HepG2 (cell line): ENCODE measurements around the gene PPM1G. TPM values are rescaled to one million over a fixed set of nuclear protein-coding genes. Genes with fewer than 3 reads are reported as not detected.

Source experiments
- FOXA3 ChIP-seq: IDR thresholded peaks from 2 replicates; pipeline ENCODE4 v1.6.1; 2016; ENCODE audit warnings: missing genetic modification reagents, missing compliant biosample characterization
- FOXM1 ChIP-seq: sonication (generic); formaldehyde crosslinking; IDR thresholded peaks from 2 replicates; pipeline ENCODE4 v1.5.0; 2020; ENCODE audit warnings: missing genetic modification reagents
- KAT7 ChIP-seq: IDR thresholded peaks from 2 replicates; pipeline ENCODE4 v1.6.1; 2018; ENCODE audit warnings: borderline replicate concordance, missing compliant biosample characterization
- NCOA2 ChIP-seq: sonication (generic); formaldehyde crosslinking; IDR thresholded peaks from 2 replicates; pipeline ENCODE4 v1.8.0; 2022; ENCODE audit warnings: inconsistent platforms
- NR1H2 ChIP-seq: sonication (generic); formaldehyde crosslinking; IDR thresholded peaks from 2 replicates; pipeline ENCODE4 v1.8.1; 2022; ENCODE audit warnings: low read depth, missing genetic modification reagents, borderline replicate concordance
- SIN3A ChIP-seq: IDR thresholded peaks from 2 replicates; pipeline ENCODE4 v1.6.1; 2011; ENCODE audit warnings: low read depth, mild to moderate bottlenecking, control low read depth, low read length, borderline replicate concordance
- SMAD1 ChIP-seq: sonication (generic); formaldehyde crosslinking; IDR thresholded peaks from 2 replicates; pipeline ENCODE4 v1.4.0; 2020; ENCODE audit warnings: missing genetic modification reagents, low read depth, mild to moderate bottlenecking, borderline replicate concordance
- SOX5 ChIP-seq: IDR thresholded peaks from 2 replicates; pipeline ENCODE4 v1.6.1; 2016; ENCODE audit warnings: borderline replicate concordance
- ZEB1 ChIP-seq: IDR thresholded peaks from 2 replicates; pipeline ENCODE4 v1.6.1; 2012; ENCODE audit warnings: mild to moderate bottlenecking, low read depth, inconsistent platforms; ENCODE audit not compliant: insufficient replicate concordance
- ZNF138 ChIP-seq: sonication (generic); formaldehyde crosslinking; IDR thresholded peaks from 2 replicates; pipeline ENCODE4 v1.5.0; 2020; ENCODE audit warnings: mild to moderate bottlenecking, low read depth, missing genetic modification reagents
- ZNF17 ChIP-seq: sonication (generic); formaldehyde crosslinking; IDR thresholded peaks from 2 replicates; pipeline ENCODE4 v1.5.0; 2020; ENCODE audit warnings: mild to moderate bottlenecking, missing genetic modification reagents
- ZNF180 ChIP-seq: sonication (generic); formaldehyde crosslinking; IDR thresholded peaks from 2 replicates; pipeline ENCODE4 v1.4.0; 2020; ENCODE audit warnings: low read depth, missing genetic modification reagents, borderline replicate concordance
- polyA plus RNA-seq, 8 experiments: library from polyadenylated mRNA; depleted of rRNA in 3 of 8; stranded (reverse) in 7 of 8; unstranded in 1 of 8; fragments of >200 nt; fragmentation: Illumina TruSeq in 4 of 8; extraction: Trizol in 4 of 8; gene quantifications; 2 replicates each; pipeline versions ENCODE4 v1.2.1 to v1.2.3, GENCODE V29; 2011 to 2016; ENCODE audit warnings: low read depth in 4 of 8, missing spikeins in 1 of 8, mixed read lengths in 1 of 8; ENCODE audit not compliant: insufficient read depth in 1 of 8
- total RNA-seq, 5 experiments: library from RNA; depleted of rRNA; stranded (reverse); fragments of >200 nt; fragmentation: Illumina TruSeq; extraction: Trizol; gene quantifications; 2 replicates each; pipeline ENCODE4 v1.2.3, GENCODE V29; 2016; ENCODE audit warnings: low read depth in 1 of 5
- TF ChIP-seq, protein P1 (sequence below): sonication (generic); formaldehyde crosslinking; IDR thresholded peaks from 2 replicates; pipeline ENCODE4 v1.4.0; 2020; ENCODE audit warnings: mild to moderate bottlenecking, missing genetic modification reagents
- TF ChIP-seq, protein P2 (sequence below): IDR thresholded peaks from 2 replicates; pipeline ENCODE4 v1.6.1; 2016; ENCODE audit warnings: mild to moderate bottlenecking
- TF ChIP-seq, protein P3 (sequence below): sonication (generic); formaldehyde crosslinking; IDR thresholded peaks from 2 replicates; pipeline ENCODE4 v1.8.0; 2023; ENCODE audit warnings: mild to moderate bottlenecking, missing genetic modification reagents
- TF ChIP-seq, protein P4 (sequence below): sonication (generic); formaldehyde crosslinking; IDR thresholded peaks from 2 replicates; pipeline ENCODE4 v1.5.0; 2020; ENCODE audit warnings: mild to moderate bottlenecking, missing genetic modification reagents

The PPM1G gene
- total and polyA plus RNA-seq, 2 of the 13 experiments (the other 11 are each of a cell fraction or from before 2014, with no cell fraction given) = 58.2 to 213 TPM

DNA sequence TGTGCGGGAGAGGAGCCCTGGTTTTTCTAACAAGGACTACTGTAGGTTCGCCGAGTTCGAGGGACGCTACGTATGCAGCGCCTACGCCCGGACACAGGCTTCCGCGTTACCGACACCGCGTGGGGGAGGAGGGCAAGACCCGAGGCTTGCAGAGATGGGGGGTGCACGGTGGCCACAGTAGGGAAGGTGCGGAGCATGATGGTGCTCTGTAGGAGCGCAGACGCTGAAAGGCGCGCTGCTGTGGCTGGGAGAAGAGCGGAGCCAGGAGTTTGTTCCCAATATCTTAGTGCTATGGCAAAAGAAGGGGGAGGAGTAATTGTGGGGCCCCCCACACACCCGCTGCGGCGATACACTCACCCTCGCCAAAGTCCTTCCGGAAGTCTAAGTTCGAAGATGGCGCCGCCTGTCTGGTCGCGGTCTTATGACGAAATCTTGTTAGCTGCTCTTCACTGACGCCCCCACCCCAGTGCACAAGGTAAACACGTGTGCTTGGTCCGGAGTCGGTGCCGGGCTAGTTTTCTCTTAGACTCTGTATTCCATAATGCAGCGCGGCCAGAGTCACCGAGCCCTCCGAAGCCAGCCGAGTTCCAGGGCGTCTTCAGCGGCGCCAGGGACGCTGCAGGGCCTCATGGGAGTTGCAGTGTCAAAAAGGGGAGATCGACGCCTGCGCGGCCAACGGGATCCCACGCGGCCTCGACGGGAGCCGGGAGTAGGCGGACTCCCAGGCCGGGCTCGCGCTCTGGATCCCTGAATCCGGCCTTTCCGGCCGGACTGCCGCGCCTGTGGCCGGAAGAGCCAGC lies 52.8 kb downstream of the PPM1G start, which contains the start of gene GTF3C2 (continued):
- TF ChIP-seq, protein P1, sequence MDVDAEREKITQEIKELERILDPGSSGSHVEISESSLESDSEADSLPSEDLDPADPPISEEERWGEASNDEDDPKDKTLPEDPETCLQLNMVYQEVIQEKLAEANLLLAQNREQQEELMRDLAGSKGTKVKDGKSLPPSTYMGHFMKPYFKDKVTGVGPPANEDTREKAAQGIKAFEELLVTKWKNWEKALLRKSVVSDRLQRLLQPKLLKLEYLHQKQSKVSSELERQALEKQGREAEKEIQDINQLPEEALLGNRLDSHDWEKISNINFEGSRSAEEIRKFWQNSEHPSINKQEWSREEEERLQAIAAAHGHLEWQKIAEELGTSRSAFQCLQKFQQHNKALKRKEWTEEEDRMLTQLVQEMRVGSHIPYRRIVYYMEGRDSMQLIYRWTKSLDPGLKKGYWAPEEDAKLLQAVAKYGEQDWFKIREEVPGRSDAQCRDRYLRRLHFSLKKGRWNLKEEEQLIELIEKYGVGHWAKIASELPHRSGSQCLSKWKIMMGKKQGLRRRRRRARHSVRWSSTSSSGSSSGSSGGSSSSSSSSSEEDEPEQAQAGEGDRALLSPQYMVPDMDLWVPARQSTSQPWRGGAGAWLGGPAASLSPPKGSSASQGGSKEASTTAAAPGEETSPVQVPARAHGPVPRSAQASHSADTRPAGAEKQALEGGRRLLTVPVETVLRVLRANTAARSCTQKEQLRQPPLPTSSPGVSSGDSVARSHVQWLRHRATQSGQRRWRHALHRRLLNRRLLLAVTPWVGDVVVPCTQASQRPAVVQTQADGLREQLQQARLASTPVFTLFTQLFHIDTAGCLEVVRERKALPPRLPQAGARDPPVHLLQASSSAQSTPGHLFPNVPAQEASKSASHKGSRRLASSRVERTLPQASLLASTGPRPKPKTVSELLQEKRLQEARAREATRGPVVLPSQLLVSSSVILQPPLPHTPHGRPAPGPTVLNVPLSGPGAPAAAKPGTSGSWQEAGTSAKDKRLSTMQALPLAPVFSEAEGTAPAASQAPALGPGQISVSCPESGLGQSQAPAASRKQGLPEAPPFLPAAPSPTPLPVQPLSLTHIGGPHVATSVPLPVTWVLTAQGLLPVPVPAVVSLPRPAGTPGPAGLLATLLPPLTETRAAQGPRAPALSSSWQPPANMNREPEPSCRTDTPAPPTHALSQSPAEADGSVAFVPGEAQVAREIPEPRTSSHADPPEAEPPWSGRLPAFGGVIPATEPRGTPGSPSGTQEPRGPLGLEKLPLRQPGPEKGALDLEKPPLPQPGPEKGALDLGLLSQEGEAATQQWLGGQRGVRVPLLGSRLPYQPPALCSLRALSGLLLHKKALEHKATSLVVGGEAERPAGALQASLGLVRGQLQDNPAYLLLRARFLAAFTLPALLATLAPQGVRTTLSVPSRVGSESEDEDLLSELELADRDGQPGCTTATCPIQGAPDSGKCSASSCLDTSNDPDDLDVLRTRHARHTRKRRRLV (CRISPR knock-in tag) = peak; percentile 87; the same call in 1 of the 2 replicates
- TF ChIP-seq FOXA3 (CRISPR knock-in tag) (peak; percentile 89), SIN3A (peak; percentile 89), ZNF138 (CRISPR knock-in tag) (no peak; the same call in 1 of the 2 replicates), ZNF180 (CRISPR knock-in tag) (no peak), FOXM1 (CRISPR knock-in tag) (no peak), ZNF17 (no peak), KAT7 (CRISPR knock-in tag) (peak; percentile 25), NCOA2 (CRISPR knock-in tag) (peak; percentile 37; the same call in 1 of the 2 replicates), SOX5 (CRISPR knock-in tag) (peak; percentile 67), SMAD1 (no peak), NR1H2 (no peak), ZEB1 (peak; percentile 66)
- TF ChIP-seq, protein P2, sequence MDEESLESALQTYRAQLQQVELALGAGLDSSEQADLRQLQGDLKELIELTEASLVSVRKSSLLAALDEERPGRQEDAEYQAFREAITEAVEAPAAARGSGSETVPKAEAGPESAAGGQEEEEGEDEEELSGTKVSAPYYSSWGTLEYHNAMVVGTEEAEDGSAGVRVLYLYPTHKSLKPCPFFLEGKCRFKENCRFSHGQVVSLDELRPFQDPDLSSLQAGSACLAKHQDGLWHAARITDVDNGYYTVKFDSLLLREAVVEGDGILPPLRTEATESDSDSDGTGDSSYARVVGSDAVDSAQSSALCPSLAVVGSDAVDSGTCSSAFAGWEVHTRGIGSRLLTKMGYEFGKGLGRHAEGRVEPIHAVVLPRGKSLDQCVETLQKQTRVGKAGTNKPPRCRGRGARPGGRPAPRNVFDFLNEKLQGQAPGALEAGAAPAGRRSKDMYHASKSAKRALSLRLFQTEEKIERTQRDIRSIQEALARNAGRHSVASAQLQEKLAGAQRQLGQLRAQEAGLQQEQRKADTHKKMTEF (CRISPR knock-in tag) = peak; percentile 87
- TF ChIP-seq, protein P3, sequence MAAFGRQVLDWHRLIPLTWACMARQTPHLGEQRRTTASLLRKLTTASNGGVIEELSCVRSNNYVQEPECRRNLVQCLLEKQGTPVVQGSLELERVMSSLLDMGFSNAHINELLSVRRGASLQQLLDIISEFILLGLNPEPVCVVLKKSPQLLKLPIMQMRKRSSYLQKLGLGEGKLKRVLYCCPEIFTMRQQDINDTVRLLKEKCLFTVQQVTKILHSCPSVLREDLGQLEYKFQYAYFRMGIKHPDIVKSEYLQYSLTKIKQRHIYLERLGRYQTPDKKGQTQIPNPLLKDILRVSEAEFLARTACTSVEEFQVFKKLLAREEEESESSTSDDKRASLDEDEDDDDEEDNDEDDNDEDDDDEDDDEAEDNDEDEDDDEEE = peak; percentile 29; the same call in 1 of the 2 replicates
- TF ChIP-seq, protein P4, sequence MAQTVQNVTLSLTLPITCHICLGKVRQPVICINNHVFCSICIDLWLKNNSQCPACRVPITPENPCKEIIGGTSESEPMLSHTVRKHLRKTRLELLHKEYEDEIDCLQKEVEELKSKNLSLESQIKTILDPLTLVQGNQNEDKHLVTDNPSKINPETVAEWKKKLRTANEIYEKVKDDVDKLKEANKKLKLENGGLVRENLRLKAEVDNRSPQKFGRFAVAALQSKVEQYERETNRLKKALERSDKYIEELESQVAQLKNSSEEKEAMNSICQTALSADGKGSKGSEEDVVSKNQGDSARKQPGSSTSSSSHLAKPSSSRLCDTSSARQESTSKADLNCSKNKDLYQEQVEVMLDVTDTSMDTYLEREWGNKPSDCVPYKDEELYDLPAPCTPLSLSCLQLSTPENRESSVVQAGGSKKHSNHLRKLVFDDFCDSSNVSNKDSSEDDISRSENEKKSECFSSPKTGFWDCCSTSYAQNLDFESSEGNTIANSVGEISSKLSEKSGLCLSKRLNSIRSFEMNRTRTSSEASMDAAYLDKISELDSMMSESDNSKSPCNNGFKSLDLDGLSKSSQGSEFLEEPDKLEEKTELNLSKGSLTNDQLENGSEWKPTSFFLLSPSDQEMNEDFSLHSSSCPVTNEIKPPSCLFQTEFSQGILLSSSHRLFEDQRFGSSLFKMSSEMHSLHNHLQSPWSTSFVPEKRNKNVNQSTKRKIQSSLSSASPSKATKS (CRISPR knock-in tag) = no peak
